Measurements from ENCODE around the gene HSF4.

Gene HSF4

GRCh38 chr16:67193536-67193935 is 29.0 kb downstream of the HSF4 start:
- Histone ChIP-seq H3K9me3 (ENCODE audit: severe bottlenecking) (no peaks in the 10 kb centered on the region), H3K27me3 (ENCODE audit: insufficient read depth, poor library complexity, severe bottlenecking) (no peaks in the 10 kb centered on the region), H3K36me3 (ENCODE audit: low read depth) (peaks cover 59% of the 10 kb centered on the region), H3K27ac (ENCODE audit: poor library complexity, severe bottlenecking) (peak overlapping the region; percentile 61), H3K4me1 (ENCODE audit: insufficient read depth, poor library complexity, severe bottlenecking) (peaks cover 10% of the 10 kb centered on the region), H3K4me3 (ENCODE audit: severe bottlenecking) (peak overlapping the region; percentile 79)
- ATAC-seq (ENCODE audit: low read depth) (no peak), DNase-seq (ENCODE audit: low spot score) (no peak)
- no peak for TF ChIP-seq CTCF (IDR thresholded peaks at IDR 0.05; ENCODE audit: poor library complexity, severe bottlenecking)

- ATAC-seq (ENCODE audit: low read depth), result no peak
- peaks cover 13% of the 10 kb centered on the region for H3K4me1 ChIP-seq (ENCODE audit: insufficient read depth, poor library complexity, severe bottlenecking)
- H3K9me3 ChIP-seq (ENCODE audit: severe bottlenecking), result no peaks in the 10 kb centered on the region
- DNase-seq (ENCODE audit: low spot score), result no peak
- no peak overlapping the region for H3K4me3 ChIP-seq (ENCODE audit: severe bottlenecking)
- TF ChIP-seq CTCF (IDR thresholded peaks at IDR 0.05; ENCODE audit: poor library complexity, severe bottlenecking), result no peak
- peak overlapping the region; percentile 61 for H3K27ac ChIP-seq (ENCODE audit: poor library complexity, severe bottlenecking)
- H3K27me3 ChIP-seq (ENCODE audit: insufficient read depth, poor library complexity, severe bottlenecking), result no peaks in the 10 kb centered on the region
- peaks cover 60% of the 10 kb centered on the region for H3K36me3 ChIP-seq (ENCODE audit: low read depth)
Observed at GRCh38 chr16:67194260-67194659, 29.7 kb downstream of the HSF4 start.

GRCh38 chr16:67195676-67196075 is 31.1 kb downstream of the HSF4 start:
- ATAC-seq (ENCODE audit: low read depth) (no peak), DNase-seq (ENCODE audit: low spot score) (no peak)
- no peak overlapping the region for H3K27ac ChIP-seq (ENCODE audit: poor library complexity, severe bottlenecking)
- peaks cover 13% of the 10 kb centered on the region for H3K4me1 ChIP-seq (ENCODE audit: insufficient read depth, poor library complexity, severe bottlenecking)
- H3K27me3 ChIP-seq (ENCODE audit: insufficient read depth, poor library complexity, severe bottlenecking), result no peaks in the 10 kb centered on the region
- TF ChIP-seq CTCF (IDR thresholded peaks at IDR 0.05; ENCODE audit: poor library complexity, severe bottlenecking), result no peak
- no peaks in the 10 kb centered on the region for H3K9me3 ChIP-seq (ENCODE audit: severe bottlenecking)
- peaks cover 67% of the 10 kb centered on the region for H3K36me3 ChIP-seq (ENCODE audit: low read depth)
- H3K4me3 ChIP-seq (ENCODE audit: severe bottlenecking), result no peak overlapping the region

GRCh38 chr16:67196881-67197280 is 32.3 kb downstream of the HSF4 start:
- H3K4me1 ChIP-seq (ENCODE audit: insufficient read depth, poor library complexity, severe bottlenecking), result peaks cover 9% of the 10 kb centered on the region
- ATAC-seq (ENCODE audit: low read depth) (no peak), DNase-seq (ENCODE audit: low spot score) (no peak)
- H3K27me3 ChIP-seq (ENCODE audit: insufficient read depth, poor library complexity, severe bottlenecking), result no peaks in the 10 kb centered on the region
- H3K36me3 ChIP-seq (ENCODE audit: low read depth), result peaks cover 78% of the 10 kb centered on the region
- H3K9me3 ChIP-seq (ENCODE audit: severe bottlenecking), result no peaks in the 10 kb centered on the region
- no peak for TF ChIP-seq CTCF (IDR thresholded peaks at IDR 0.05; ENCODE audit: poor library complexity, severe bottlenecking)
- H3K4me3 ChIP-seq (ENCODE audit: severe bottlenecking), result no peak overlapping the region
- peak overlapping the region; percentile 78 for H3K27ac ChIP-seq (ENCODE audit: poor library complexity, severe bottlenecking)

GRCh38 chr16:67197704-67198103 is 33.2 kb downstream of the HSF4 start:
- ATAC-seq (ENCODE audit: low read depth), result no peak
- no peaks in the 10 kb centered on the region for H3K27me3 ChIP-seq (ENCODE audit: insufficient read depth, poor library complexity, severe bottlenecking)
- H3K4me1 ChIP-seq (ENCODE audit: insufficient read depth, poor library complexity, severe bottlenecking), result peaks cover 9% of the 10 kb centered on the region
- no peak overlapping the region for H3K4me3 ChIP-seq (ENCODE audit: severe bottlenecking)
- no peak for TF ChIP-seq CTCF (IDR thresholded peaks at IDR 0.05; ENCODE audit: poor library complexity, severe bottlenecking)
- no peaks in the 10 kb centered on the region for H3K9me3 ChIP-seq (ENCODE audit: severe bottlenecking)
- DNase-seq (ENCODE audit: low spot score), result peak; percentile 45
- peak overlapping the region; percentile 78 for H3K27ac ChIP-seq (ENCODE audit: poor library complexity, severe bottlenecking)
- H3K36me3 ChIP-seq (ENCODE audit: low read depth), result peaks cover 86% of the 10 kb centered on the region
